HepG2 (cell line): ENCODE measurements around the gene AIF1. TPM values are rescaled to one million over a fixed set of nuclear protein-coding genes. Genes with fewer than 3 reads are reported as not detected.

ENCODE experiments used
- FOXA3 ChIP-seq: IDR thresholded peaks from 2 replicates; pipeline ENCODE4 v1.6.1; 2016; ENCODE audit warnings: missing genetic modification reagents, missing compliant biosample characterization
- HNRNPUL1 ChIP-seq: fragments of 200-400 bp; formaldehyde crosslinking; IDR thresholded peaks from 2 replicates; pipeline ENCODE4 v1.6.1; 2017; ENCODE audit warnings: low read depth, mild to moderate bottlenecking, low read length, moderate library complexity
- MEF2D ChIP-seq: sonication (generic); formaldehyde crosslinking; IDR thresholded peaks from 2 replicates; pipeline ENCODE4 v1.5.1; 2020; ENCODE audit warnings: mild to moderate bottlenecking, missing genetic modification reagents
- PHB2 ChIP-seq: fragments of 450-650 bp; IDR thresholded peaks from 2 replicates; pipeline ENCODE4 v1.6.1; 2018; ENCODE audit not compliant: partially characterized antibody
- PRPF4 ChIP-seq: fragments of 200-400 bp; formaldehyde crosslinking; IDR thresholded peaks from 2 replicates; pipeline ENCODE4 v1.6.1; 2016; ENCODE audit warnings: low read length, low read depth; ENCODE audit not compliant: poor library complexity, severe bottlenecking
- PTBP1 ChIP-seq: fragments of 200-400 bp; formaldehyde crosslinking; IDR thresholded peaks from 2 replicates; pipeline ENCODE4 v1.6.1; 2018; ENCODE audit warnings: low read length, low read depth; ENCODE audit not compliant: poor library complexity, severe bottlenecking
- REL ChIP-seq: sonication (generic); formaldehyde crosslinking; conservative IDR thresholded peaks from 2 replicates; pipeline ENCODE4 v1.8.0; 2022; ENCODE audit warnings: mild to moderate bottlenecking, missing genetic modification reagents, moderate library complexity
- SIX4 ChIP-seq: sonication (generic); formaldehyde crosslinking; IDR thresholded peaks from 2 replicates; pipeline ENCODE4 v1.4.0; 2020; ENCODE audit warnings: missing genetic modification reagents
- XRCC5 ChIP-seq: fragments of 200-400 bp; formaldehyde crosslinking; optimal IDR thresholded peaks from 2 replicates; pipeline ENCODE3; 2017; ENCODE audit warnings: mild to moderate bottlenecking, low read length
- ZBTB14 ChIP-seq: sonication (generic); formaldehyde crosslinking; IDR thresholded peaks from 2 replicates; pipeline ENCODE4 v1.4.0; 2020; ENCODE audit warnings: missing genetic modification reagents
- ZBTB7A ChIP-seq: sonication (generic); formaldehyde crosslinking; IDR thresholded peaks from 2 replicates; pipeline ENCODE4 v1.8.0; 2022; ENCODE audit warnings: mild to moderate bottlenecking, missing genetic modification reagents
- ZMYM2 ChIP-seq: sonication (generic); formaldehyde crosslinking; IDR thresholded peaks from 2 replicates; pipeline ENCODE4 v1.8.0; 2022; ENCODE audit warnings: mild to moderate bottlenecking, missing genetic modification reagents
- ZNF124 ChIP-seq: sonication (generic); formaldehyde crosslinking; IDR thresholded peaks from 2 replicates; pipeline ENCODE4 v1.4.0; 2020; ENCODE audit warnings: missing genetic modification reagents
- ZNF282 ChIP-seq: fragments of 450-650 bp; IDR thresholded peaks from 2 replicates; pipeline ENCODE4 v1.6.1; 2018; ENCODE audit not compliant: partially characterized antibody
- ZNF317 ChIP-seq: sonication (generic); formaldehyde crosslinking; IDR thresholded peaks from 2 replicates; pipeline ENCODE4 v1.5.0; 2020; ENCODE audit warnings: mild to moderate bottlenecking, missing genetic modification reagents
- ZNF451 ChIP-seq: sonication (generic); formaldehyde crosslinking; IDR thresholded peaks from 2 replicates; pipeline ENCODE4 v1.5.0; 2020; ENCODE audit warnings: mild to moderate bottlenecking, missing genetic modification reagents
- ZNF530 ChIP-seq: sonication (generic); formaldehyde crosslinking; IDR thresholded peaks from 2 replicates; pipeline ENCODE4 v1.5.0; 2020; ENCODE audit warnings: low read depth, mild to moderate bottlenecking, missing genetic modification reagents
- ZNF550 ChIP-seq: sonication (generic); formaldehyde crosslinking; IDR thresholded peaks from 2 replicates; pipeline ENCODE4 v1.4.0; 2020; ENCODE audit warnings: mild to moderate bottlenecking, missing genetic modification reagents, borderline replicate concordance
- ZNF564 ChIP-seq: sonication (generic); formaldehyde crosslinking; IDR thresholded peaks from 2 replicates; pipeline ENCODE4 v1.8.1; 2023; ENCODE audit warnings: mild to moderate bottlenecking, missing genetic modification reagents
- ZNF790 ChIP-seq: sonication (generic); formaldehyde crosslinking; IDR thresholded peaks from 2 replicates; pipeline ENCODE4 v1.8.0; 2022; ENCODE audit warnings: missing genetic modification reagents, mild to moderate bottlenecking, borderline replicate concordance
- polyA plus RNA-seq, 8 experiments: library from polyadenylated mRNA; depleted of rRNA in 3 of 8; stranded (reverse) in 7 of 8; unstranded in 1 of 8; fragments of >200 nt; fragmentation: Illumina TruSeq in 4 of 8; extraction: Trizol in 4 of 8; gene quantifications; 2 replicates each; pipeline versions ENCODE4 v1.2.1 to v1.2.3, GENCODE V29; 2011 to 2016; ENCODE audit warnings: low read depth in 4 of 8, missing spikeins in 1 of 8, mixed read lengths in 1 of 8; ENCODE audit not compliant: insufficient read depth in 1 of 8
- total RNA-seq, 5 experiments: library from RNA; depleted of rRNA; stranded (reverse); fragments of >200 nt; fragmentation: Illumina TruSeq; extraction: Trizol; gene quantifications; 2 replicates each; pipeline ENCODE4 v1.2.3, GENCODE V29; 2016; ENCODE audit warnings: low read depth in 1 of 5
- TF ChIP-seq, protein P1 (sequence below): IDR thresholded peaks from 2 replicates; pipeline ENCODE4 v1.6.1; 2016; ENCODE audit warnings: missing biosample characterization, missing genetic modification reagents, low read depth
- TF ChIP-seq, protein P2 (sequence below): sonication (generic); formaldehyde crosslinking; IDR thresholded peaks from 2 replicates; pipeline ENCODE4 v1.5.0; 2020; ENCODE audit warnings: missing genetic modification reagents
- TF ChIP-seq, protein P3 (sequence below): sonication (generic); formaldehyde crosslinking; IDR thresholded peaks from 2 replicates; pipeline ENCODE4 v1.5.1; 2020; ENCODE audit warnings: missing genetic modification reagents, mild to moderate bottlenecking, borderline replicate concordance
- TF ChIP-seq, protein P4 (sequence below): sonication (generic); formaldehyde crosslinking; IDR thresholded peaks from 2 replicates; pipeline ENCODE4 v1.8.0; 2022; ENCODE audit warnings: low read depth, missing genetic modification reagents

The AIF1 gene
- total and polyA plus RNA-seq, 2 of the 13 experiments (the other 11 are each of a cell fraction or from before 2014, with no cell fraction given) = 1.5 TPM; not detected in 1

DNA sequence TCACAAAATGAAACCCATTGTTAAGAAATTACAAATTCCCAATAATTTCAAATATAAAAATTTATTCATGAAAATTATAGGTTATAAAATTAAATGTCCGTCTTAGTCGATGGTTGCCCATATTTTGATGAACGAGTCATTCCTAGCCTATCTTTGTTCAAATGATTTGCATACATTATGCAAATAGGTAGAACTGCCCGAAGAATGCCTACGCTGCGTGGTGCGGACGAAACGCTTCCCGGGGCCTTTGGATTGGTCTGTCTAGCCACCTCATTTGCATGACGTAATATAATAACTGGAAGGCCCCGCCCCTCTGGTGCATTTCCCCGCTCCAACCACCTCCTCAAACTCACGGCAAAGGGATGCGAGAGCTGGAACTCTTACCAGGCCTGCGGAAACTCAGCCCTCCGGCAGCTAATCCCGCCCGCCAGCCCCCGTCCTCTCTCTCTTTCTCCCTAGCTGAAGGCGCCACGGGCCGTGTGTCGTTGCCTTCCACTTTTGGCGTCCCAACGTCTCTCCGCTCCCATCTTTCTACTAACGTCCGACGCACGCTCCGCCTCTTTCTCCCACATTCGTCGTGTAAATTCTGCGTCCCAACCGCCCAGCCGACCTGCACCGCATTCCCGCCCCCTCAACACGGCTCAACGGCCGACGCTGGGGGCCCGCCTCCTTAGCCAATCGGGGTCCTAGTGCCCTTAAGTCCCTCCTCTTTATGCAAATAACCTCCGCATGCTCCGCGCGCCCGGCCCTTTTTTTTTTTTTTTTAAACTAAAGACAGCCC, 5.0 kb downstream of the AIF1 start (continued):
- TF ChIP-seq ZNF282 = no peak
- TF ChIP-seq ZBTB7A (CRISPR knock-in tag) = no peak
- no peak for TF ChIP-seq ZNF550 (CRISPR knock-in tag)
- TF ChIP-seq XRCC5 = peak; percentile 91
- 0 out of 2 replicates have a peak, but pooled peaks have one; percentile 23 for TF ChIP-seq ZNF124 (CRISPR knock-in tag)
- 0 out of 2 replicates have a peak, but pooled peaks have one; percentile 5 for TF ChIP-seq ZMYM2
- TF ChIP-seq, protein P1, sequence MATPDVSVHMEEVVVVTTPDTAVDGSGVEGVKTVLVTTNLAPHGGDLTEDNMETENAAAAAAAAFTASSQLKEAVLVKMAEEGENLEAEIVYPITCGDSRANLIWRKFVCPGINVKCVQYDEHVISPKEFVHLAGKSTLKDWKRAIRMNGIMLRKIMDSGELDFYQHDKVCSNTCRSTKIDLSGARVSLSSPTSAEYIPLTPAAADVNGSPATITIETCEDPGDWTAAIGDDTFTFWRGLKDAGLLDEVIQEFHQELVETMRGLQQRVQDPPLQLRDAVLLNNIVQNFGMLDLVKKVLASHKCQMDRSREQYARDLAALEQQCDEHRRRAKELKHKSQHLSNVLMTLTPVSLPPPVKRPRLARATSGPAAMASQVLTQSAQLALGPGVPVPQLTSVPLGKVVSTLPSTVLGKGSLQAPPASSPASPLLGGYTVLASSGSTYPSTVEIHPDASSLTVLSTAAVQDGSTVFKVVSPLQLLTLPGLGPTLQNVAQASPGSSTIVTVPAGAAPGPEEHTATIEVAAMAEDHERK (CRISPR knock-in tag) = peak; percentile 84
- TF ChIP-seq PRPF4 = no peak
- TF ChIP-seq ZNF317 (CRISPR knock-in tag) = peak; percentile 78
- no peak for TF ChIP-seq ZBTB14 (CRISPR knock-in tag)
- TF ChIP-seq, protein P2, sequence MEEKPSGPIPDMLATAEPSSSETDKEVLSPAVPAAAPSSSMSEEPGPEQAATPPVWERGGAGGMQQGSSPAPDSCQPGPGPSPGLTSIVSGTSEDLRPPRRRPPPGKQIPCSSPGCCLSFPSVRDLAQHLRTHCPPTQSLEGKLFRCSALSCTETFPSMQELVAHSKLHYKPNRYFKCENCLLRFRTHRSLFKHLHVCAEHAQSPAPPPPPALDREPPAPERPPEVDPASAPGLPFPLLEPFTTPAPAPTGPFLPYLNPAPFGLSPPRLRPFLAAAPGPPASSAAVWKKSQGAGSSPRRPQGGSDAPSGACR (CRISPR knock-in tag) = no peak; the same call in 1 of the 2 replicates
- no peak for TF ChIP-seq HNRNPUL1
- no peak for TF ChIP-seq PHB2
- peak; percentile 91 for TF ChIP-seq MEF2D (CRISPR knock-in tag)
- TF ChIP-seq ZNF790 = peak; percentile 41; the same call in 1 of the 2 replicates
- peak; percentile 33; the same call in 1 of the 2 replicates for TF ChIP-seq ZNF451 (CRISPR knock-in tag)
- peak; percentile 73 for TF ChIP-seq ZNF564 (CRISPR knock-in tag)
- TF ChIP-seq, protein P3, sequence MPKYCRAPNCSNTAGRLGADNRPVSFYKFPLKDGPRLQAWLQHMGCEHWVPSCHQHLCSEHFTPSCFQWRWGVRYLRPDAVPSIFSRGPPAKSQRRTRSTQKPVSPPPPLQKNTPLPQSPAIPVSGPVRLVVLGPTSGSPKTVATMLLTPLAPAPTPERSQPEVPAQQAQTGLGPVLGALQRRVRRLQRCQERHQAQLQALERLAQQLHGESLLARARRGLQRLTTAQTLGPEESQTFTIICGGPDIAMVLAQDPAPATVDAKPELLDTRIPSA (CRISPR knock-in tag) = no peak
- TF ChIP-seq, protein P4, sequence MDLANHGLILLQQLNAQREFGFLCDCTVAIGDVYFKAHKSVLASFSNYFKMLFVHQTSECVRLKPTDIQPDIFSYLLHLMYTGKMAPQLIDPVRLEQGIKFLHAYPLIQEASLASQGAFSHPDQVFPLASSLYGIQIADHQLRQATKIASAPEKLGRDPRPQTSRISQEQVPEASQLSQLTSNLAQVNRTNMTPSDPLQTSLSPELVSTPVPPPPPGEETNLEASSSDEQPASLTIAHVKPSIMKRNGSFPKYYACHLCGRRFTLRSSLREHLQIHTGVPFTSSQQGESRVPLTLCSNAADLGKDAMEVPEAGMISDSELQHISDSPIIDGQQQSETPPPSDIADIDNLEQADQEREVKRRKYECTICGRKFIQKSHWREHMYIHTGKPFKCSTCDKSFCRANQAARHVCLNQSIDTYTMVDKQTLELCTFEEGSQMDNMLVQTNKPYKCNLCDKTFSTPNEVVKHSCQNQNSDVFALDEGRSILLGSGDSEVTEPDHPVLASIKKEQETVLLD (CRISPR knock-in tag) = no peak
- TF ChIP-seq SIX4 = peak; percentile 71; the same call in 1 of the 2 replicates
- TF ChIP-seq PTBP1 = no peak
- no peak for TF ChIP-seq ZNF530 (CRISPR knock-in tag)
- TF ChIP-seq REL (CRISPR knock-in tag) = peak; percentile 73; the same call in 1 of the 2 replicates
- peak; percentile 45 for TF ChIP-seq FOXA3 (CRISPR knock-in tag)
